Measurements from ENCODE around the gene IPO8. TPM values are rescaled to one million over a fixed set of nuclear protein-coding genes. Genes with fewer than 3 reads are reported as not detected.

The IPO8 gene
- total RNA-seq, 1 donor from 2014 or later = 39.2 TPM

DNA sequence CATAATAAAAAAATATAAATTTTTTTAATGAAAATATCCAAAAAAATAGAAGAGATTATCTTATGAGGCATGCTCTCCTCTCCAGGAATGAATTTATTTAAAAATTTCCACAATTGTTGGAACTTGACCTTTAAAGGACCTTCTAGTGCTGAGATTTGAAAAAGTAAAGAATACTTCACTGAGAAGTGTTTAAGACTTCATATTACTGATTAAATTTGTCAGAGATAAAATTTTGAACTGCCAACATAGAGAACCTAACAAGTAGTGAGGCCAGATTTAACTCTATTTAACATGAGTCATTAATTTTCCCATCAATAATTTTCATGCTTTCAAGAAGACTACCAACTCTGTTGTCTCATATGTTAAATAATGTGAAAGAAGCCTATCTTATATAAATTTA, 44.6 kb upstream of the IPO8 start:
- no peak overlapping the region for H3K4me3 Mint-ChIP-seq (ENCODE audit: unreplicated experiment)
- DNase-seq (ENCODE audit: low read depth) = no peak
- no peaks in the 10 kb centered on the region for H3K4me1 Mint-ChIP-seq (ENCODE audit: low read depth, unreplicated experiment)
- H3K79me2 ChIP-seq (ENCODE audit: insufficient read depth, low read length) = peaks cover 95% of the 10 kb centered on the region
- TF ChIP-seq, protein P1, sequence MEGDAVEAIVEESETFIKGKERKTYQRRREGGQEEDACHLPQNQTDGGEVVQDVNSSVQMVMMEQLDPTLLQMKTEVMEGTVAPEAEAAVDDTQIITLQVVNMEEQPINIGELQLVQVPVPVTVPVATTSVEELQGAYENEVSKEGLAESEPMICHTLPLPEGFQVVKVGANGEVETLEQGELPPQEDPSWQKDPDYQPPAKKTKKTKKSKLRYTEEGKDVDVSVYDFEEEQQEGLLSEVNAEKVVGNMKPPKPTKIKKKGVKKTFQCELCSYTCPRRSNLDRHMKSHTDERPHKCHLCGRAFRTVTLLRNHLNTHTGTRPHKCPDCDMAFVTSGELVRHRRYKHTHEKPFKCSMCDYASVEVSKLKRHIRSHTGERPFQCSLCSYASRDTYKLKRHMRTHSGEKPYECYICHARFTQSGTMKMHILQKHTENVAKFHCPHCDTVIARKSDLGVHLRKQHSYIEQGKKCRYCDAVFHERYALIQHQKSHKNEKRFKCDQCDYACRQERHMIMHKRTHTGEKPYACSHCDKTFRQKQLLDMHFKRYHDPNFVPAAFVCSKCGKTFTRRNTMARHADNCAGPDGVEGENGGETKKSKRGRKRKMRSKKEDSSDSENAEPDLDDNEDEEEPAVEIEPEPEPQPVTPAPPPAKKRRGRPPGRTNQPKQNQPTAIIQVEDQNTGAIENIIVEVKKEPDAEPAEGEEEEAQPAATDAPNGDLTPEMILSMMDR (IDR thresholded peaks at IDR 0.05; ENCODE audit: insufficient read depth, low read depth, low read length) = no peak
- no peak for TF ChIP-seq EZH2 (IDR thresholded peaks at IDR 0.05; ENCODE audit: insufficient read depth, low read length)
- H3K27ac Mint-ChIP-seq (ENCODE audit: unreplicated experiment) = no peak overlapping the region
- no peaks in the 10 kb centered on the region for H3K9me3 Mint-ChIP-seq (ENCODE audit: unreplicated experiment)
- H3K9me3 ChIP-seq (ENCODE audit: insufficient read depth, low read depth, low read length) = no peaks in the 10 kb centered on the region
- H3K4me2 ChIP-seq (ENCODE audit: low read length) = no peak overlapping the region
- no peaks in the 10 kb centered on the region for H3K4me1 ChIP-seq (ENCODE audit: insufficient read depth, low read length)
- H3K27ac ChIP-seq (ENCODE audit: low read depth, low read length) = no peak overlapping the region
- no peak overlapping the region for H2AFZ ChIP-seq (ENCODE audit: low read depth, low read length)
- peaks cover 5% of the 10 kb centered on the region for H3K36me3 Mint-ChIP-seq (ENCODE audit: low read depth, unreplicated experiment)
- H3K4me3 ChIP-seq (ENCODE audit: insufficient read depth, low read depth, low read length) = no peak overlapping the region
- H4K20me1 ChIP-seq (ENCODE audit: insufficient read depth, low read length) = peaks cover 28% of the 10 kb centered on the region
- peaks cover 19% of the 10 kb centered on the region for H3K36me3 ChIP-seq (ENCODE audit: insufficient read depth, low read length)
- no peak for FAIRE-seq
- no peak overlapping the region for H3K9ac ChIP-seq (ENCODE audit: low read length)
- no peaks in the 10 kb centered on the region for H3K27me3 Mint-ChIP-seq (ENCODE audit: low read depth, unreplicated experiment)
- no peaks in the 10 kb centered on the region for H3K27me3 ChIP-seq (ENCODE audit: insufficient read depth, low read length)

DNA sequence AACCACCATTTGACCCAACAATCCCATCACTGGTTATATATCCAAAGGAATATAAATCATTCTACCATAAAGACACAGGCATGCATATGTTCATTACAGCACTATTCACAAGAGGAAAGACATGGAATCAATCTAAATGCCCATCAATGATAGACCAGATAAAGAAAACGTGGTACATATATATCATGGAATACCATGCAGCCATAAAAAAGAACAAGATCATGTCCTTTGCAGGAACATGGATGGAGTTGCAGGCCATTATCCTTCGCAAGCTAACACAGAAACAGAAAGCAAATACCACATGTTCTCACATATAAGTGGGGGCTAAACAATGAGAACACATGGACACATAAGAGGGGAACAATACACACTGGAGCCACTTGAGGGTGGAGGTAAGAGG, 43.4 kb upstream of the IPO8 start:
- Histone ChIP-seq H4K20me1 (ENCODE audit: insufficient read depth, low read length) (peaks cover 20% of the 10 kb centered on the region), H3K79me2 (ENCODE audit: insufficient read depth, low read length) (peaks cover 82% of the 10 kb centered on the region), H3K4me1 (ENCODE audit: insufficient read depth, low read length) (no peaks in the 10 kb centered on the region), H3K27me3 (ENCODE audit: insufficient read depth, low read length) (no peaks in the 10 kb centered on the region), H3K36me3 (ENCODE audit: insufficient read depth, low read length) (peaks cover 28% of the 10 kb centered on the region), H3K9me3 (ENCODE audit: insufficient read depth, low read depth, low read length) (no peaks in the 10 kb centered on the region), H3K4me2 (ENCODE audit: low read length) (no peak overlapping the region), H2AFZ (ENCODE audit: low read depth, low read length) (no peak overlapping the region), H3K4me3 (ENCODE audit: insufficient read depth, low read depth, low read length) (no peak overlapping the region), H3K27ac (ENCODE audit: low read depth, low read length) (no peak overlapping the region), H3K9ac (ENCODE audit: low read length) (no peak overlapping the region)
- Mint-ChIP-seq H3K27me3 (ENCODE audit: low read depth, unreplicated experiment) (no peaks in the 10 kb centered on the region), H3K4me1 (ENCODE audit: low read depth, unreplicated experiment) (no peaks in the 10 kb centered on the region), H3K9me3 (ENCODE audit: unreplicated experiment) (no peaks in the 10 kb centered on the region), H3K36me3 (ENCODE audit: low read depth, unreplicated experiment) (peaks cover 5% of the 10 kb centered on the region), H3K4me3 (ENCODE audit: unreplicated experiment) (no peak overlapping the region), H3K27ac (ENCODE audit: unreplicated experiment) (no peak overlapping the region)
- DNase-seq (ENCODE audit: low read depth) (no peak), FAIRE-seq (no peak)
- TF ChIP-seq, protein P1 (IDR thresholded peaks at IDR 0.05; ENCODE audit: insufficient read depth, low read depth, low read length) = no peak
- no peak for TF ChIP-seq EZH2 (IDR thresholded peaks at IDR 0.05; ENCODE audit: insufficient read depth, low read length)

DNA sequence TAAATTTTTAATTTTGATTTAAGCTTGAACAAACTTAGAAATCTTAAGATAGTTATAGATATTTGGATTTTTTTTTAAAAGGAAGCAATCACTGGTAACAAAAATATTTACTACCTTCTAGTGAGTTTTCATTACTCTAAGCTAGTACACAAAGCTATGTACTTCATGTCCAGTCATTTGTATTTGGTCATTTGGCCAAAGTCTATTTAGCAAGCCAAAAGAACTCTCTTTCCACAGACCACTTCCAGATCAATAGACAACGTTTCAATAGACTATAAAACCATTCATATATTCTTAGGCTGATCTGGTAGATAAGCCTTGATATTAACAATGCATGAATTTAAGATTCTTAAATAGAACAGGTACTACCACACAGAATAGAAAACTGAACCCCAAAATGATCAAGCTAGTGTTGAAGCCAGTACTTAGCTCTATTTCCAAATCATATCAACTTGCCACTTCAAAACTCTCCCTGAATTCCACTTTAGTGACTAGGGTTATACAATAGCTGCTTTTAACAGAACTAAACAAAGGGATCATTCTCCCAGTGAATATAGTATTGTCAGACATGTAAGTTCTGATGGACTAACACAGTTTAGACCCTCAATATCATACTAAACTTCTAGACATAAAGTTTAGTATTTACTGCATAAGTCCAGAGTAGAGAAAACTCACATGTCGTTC, 37.4 kb upstream of the IPO8 start:
- DNase-seq (ENCODE audit: low read depth) = no peak
- H3K4me1 ChIP-seq (ENCODE audit: insufficient read depth, low read length) = no peaks in the 10 kb centered on the region
- H3K9ac ChIP-seq (ENCODE audit: low read length) = no peak overlapping the region
- H3K4me1 Mint-ChIP-seq (ENCODE audit: low read depth, unreplicated experiment) = no peaks in the 10 kb centered on the region
- peaks cover 10% of the 10 kb centered on the region for H3K36me3 Mint-ChIP-seq (ENCODE audit: low read depth, unreplicated experiment)
- no peak overlapping the region for H3K4me2 ChIP-seq (ENCODE audit: low read length)
- no peak overlapping the region for H3K27ac Mint-ChIP-seq (ENCODE audit: unreplicated experiment)
- H3K4me3 Mint-ChIP-seq (ENCODE audit: unreplicated experiment) = no peak overlapping the region
- H3K27me3 Mint-ChIP-seq (ENCODE audit: low read depth, unreplicated experiment) = no peaks in the 10 kb centered on the region
- peaks cover 11% of the 10 kb centered on the region for H4K20me1 ChIP-seq (ENCODE audit: insufficient read depth, low read length)
- H3K79me2 ChIP-seq (ENCODE audit: insufficient read depth, low read length) = peaks cover 54% of the 10 kb centered on the region
- H3K9me3 ChIP-seq (ENCODE audit: insufficient read depth, low read depth, low read length) = no peaks in the 10 kb centered on the region
- no peaks in the 10 kb centered on the region for H3K27me3 ChIP-seq (ENCODE audit: insufficient read depth, low read length)
- FAIRE-seq = no peak
- no peak overlapping the region for H3K27ac ChIP-seq (ENCODE audit: low read depth, low read length)
- H2AFZ ChIP-seq (ENCODE audit: low read depth, low read length) = no peak overlapping the region
- H3K36me3 ChIP-seq (ENCODE audit: insufficient read depth, low read length) = peaks cover 33% of the 10 kb centered on the region
- TF ChIP-seq EZH2 (IDR thresholded peaks at IDR 0.05; ENCODE audit: insufficient read depth, low read length) = no peak
- TF ChIP-seq, protein P1 (IDR thresholded peaks at IDR 0.05; ENCODE audit: insufficient read depth, low read depth, low read length) = no peak
- no peaks in the 10 kb centered on the region for H3K9me3 Mint-ChIP-seq (ENCODE audit: unreplicated experiment)
- H3K4me3 ChIP-seq (ENCODE audit: insufficient read depth, low read depth, low read length) = no peak overlapping the region
